ENCODE measurements around the gene MAP3K15.

GRCh38 chrX:19372170-19372546, 143.2 kb downstream of the MAP3K15 start:
- TF ChIP-seq, protein P1, sequence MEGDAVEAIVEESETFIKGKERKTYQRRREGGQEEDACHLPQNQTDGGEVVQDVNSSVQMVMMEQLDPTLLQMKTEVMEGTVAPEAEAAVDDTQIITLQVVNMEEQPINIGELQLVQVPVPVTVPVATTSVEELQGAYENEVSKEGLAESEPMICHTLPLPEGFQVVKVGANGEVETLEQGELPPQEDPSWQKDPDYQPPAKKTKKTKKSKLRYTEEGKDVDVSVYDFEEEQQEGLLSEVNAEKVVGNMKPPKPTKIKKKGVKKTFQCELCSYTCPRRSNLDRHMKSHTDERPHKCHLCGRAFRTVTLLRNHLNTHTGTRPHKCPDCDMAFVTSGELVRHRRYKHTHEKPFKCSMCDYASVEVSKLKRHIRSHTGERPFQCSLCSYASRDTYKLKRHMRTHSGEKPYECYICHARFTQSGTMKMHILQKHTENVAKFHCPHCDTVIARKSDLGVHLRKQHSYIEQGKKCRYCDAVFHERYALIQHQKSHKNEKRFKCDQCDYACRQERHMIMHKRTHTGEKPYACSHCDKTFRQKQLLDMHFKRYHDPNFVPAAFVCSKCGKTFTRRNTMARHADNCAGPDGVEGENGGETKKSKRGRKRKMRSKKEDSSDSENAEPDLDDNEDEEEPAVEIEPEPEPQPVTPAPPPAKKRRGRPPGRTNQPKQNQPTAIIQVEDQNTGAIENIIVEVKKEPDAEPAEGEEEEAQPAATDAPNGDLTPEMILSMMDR (conservative IDR thresholded peaks at IDR 0.05), result peak; percentile 82
- TF ChIP-seq EZH2 (IDR thresholded peaks at IDR 0.05; ENCODE audit: low read depth), result no peak

All from PC-9 (cell line).